Stimulated activated naive CD8-positive, alpha-beta T cell treated with anti-CD3 and anti-CD28 coated beads, Interleukin-15, amount 100 ng/mL, for 72 hours (primary cell): ENCODE measurements around the gene ZNF385D.

Source experiments
- ATAC-seq: fragments of 150-1000 bp; cut with Tn5 transposase; 2 replicates; pipeline ENCODE4 v1.10.0; 2021; ENCODE audit warnings: mild to moderate bottlenecking, moderate library complexity
- DNase-seq, 2 donors: peaks; one replicate each; pipeline ENCODE4 v3.0.0; 2021 to 2022
- H3K27ac Mint-ChIP-seq, 2 donors: one replicate each; pipeline ENCODE4 v1.8.0; 2022; ENCODE audit warnings: mild to moderate bottlenecking in 2 of 2, mixed read lengths in 2 of 2, moderate library complexity in 2 of 2
- H3K27me3 Mint-ChIP-seq: one replicate; pipeline ENCODE4 v1.8.0; 2022; ENCODE audit warnings: mixed read lengths
- H3K4me1 Mint-ChIP-seq: one replicate; pipeline ENCODE4 v1.8.0; 2022; ENCODE audit warnings: mild to moderate bottlenecking, mixed read lengths
- H3K4me3 Mint-ChIP-seq, 2 donors: one replicate each; pipeline ENCODE4 v1.8.0; 2022; ENCODE audit warnings: mild to moderate bottlenecking in 2 of 2, mixed read lengths in 2 of 2, moderate library complexity in 1 of 2
- H3K9me3 Mint-ChIP-seq, 2 donors: one replicate each; pipeline ENCODE4 v1.8.0; 2022; ENCODE audit warnings: mixed read lengths in 2 of 2

Gene ZNF385D

DNA sequence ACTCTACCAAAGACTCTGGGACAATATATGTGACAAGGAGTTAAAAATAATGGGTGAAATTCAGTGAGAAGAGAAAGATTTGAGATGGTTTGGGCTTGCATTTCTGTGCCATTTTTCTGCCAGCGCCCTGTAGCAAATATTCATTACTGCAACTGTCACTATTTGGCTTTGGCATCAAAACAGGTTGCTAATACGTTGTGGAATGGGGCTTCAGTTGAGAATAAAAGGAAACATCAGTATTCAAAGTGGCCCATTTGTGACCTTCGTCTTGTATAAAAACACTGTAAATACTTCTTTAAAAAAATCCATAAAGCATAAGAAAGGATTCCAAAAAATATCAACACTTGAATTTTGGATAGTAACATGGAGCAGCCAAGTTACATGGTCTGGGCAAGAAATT is 309.2 kb downstream of the ZNF385D start:
- Mint-ChIP-seq H3K27me3 (no peaks in the 10 kb centered on the region), H3K4me1 (no peaks in the 10 kb centered on the region), H3K9me3 (peaks cover 10 to 14% of the 10 kb centered on the region in 2 donors), H3K4me3 (no peak overlapping the region), H3K27ac (no peak overlapping the region)
- DNase-seq: no peak
- no peak for ATAC-seq

DNA sequence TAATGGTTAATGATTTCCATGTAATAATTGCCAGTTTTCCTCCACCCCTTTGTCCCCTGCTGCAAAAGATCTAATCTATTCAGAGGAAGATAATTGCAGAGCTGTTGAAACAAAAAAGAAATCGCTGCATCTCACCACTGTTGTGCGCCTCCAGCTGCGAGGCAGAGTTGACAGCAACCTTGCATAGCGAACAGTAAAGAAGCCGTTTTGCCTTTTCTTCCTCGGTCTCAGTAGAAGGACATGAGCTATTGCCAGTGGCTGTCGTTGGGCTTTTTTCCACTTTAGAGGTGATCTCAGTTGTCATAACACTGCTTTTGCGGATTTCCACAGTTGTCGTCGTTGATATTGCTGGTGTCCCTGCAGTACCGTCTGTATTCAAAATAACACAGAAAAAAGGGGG is 314.2 kb downstream of the ZNF385D start:
- Mint-ChIP-seq H3K27ac (no peak overlapping the region), H3K27me3 (no peaks in the 10 kb centered on the region), H3K9me3 (peaks cover 6 to 10% of the 10 kb centered on the region in 2 donors), H3K4me1 (no peaks in the 10 kb centered on the region), H3K4me3 (no peak overlapping the region)
- ATAC-seq (no peak), DNase-seq (no peak)

DNA sequence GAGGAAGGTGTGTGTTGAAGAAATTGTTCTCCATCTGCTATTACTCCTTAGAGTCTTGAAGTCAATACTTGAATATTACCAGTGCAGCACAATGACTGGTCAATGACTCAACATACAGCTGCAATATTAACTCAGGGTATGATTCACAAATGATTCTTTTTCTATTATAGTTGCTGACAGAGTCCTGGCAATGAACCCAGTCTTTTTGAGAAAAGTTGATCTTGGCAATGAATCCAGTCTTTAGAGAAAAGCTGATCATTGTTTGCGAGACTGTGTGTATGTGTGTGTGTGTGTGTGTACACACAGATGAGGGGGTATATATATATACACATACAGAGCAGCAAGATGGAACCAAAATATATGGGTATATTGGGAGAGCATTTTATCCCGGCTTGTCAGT is 315.1 kb downstream of the ZNF385D start:
- peaks cover 6 to 10% of the 10 kb centered on the region in 2 donors for H3K9me3 Mint-ChIP-seq
- ATAC-seq (no peak), DNase-seq (no peak)
- H3K4me3 Mint-ChIP-seq: no peak overlapping the region
- H3K27me3 Mint-ChIP-seq: no peaks in the 10 kb centered on the region
- H3K27ac Mint-ChIP-seq: no peak overlapping the region
- no peaks in the 10 kb centered on the region for H3K4me1 Mint-ChIP-seq

DNA sequence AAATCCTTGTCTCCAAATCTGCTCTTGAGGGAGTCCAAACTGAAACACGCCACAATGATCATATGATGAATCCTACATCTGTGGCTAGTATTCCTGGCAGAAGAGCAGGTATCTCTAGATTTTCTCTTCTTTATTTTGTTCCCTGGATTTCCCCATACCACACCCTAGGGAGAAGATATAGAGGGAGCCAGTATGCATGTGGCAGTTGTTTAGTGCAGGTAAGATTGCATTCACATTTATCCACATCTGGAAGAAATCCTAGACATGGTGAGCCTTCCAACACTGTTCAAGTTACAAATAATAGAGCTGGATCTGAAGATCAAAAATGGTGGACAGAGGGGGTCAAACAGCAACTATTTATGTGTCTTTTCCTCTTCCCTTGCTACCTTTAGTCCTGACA is 316.7 kb downstream of the ZNF385D start:
- Mint-ChIP-seq H3K4me3 (no peak overlapping the region), H3K27ac (no peak overlapping the region), H3K27me3 (no peaks in the 10 kb centered on the region), H3K4me1 (no peaks in the 10 kb centered on the region), H3K9me3 (peaks cover 6 to 10% of the 10 kb centered on the region in 2 donors)
- ATAC-seq (no peak), DNase-seq (no peak)

DNA sequence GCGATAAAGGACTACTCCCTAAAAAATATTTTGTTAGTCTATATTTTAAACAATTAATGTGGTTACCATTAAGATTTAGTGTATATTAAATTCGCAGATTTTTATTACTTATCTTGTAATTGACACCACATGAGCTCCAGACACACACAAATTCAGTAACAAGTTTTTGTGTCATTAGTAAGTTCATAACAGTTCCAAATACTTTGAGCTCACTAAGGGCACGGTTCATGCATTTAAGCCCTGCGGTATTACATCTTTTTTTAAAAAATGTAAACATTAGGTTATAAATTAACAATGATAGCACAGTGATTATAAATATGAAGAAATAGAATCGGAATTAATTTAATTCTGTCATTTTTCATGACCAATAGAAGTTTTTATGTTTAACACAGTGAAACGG is 317.3 kb downstream of the ZNF385D start:
- no peaks in the 10 kb centered on the region for H3K4me1 Mint-ChIP-seq
- peaks cover 6 to 10% of the 10 kb centered on the region in 2 donors for H3K9me3 Mint-ChIP-seq
- ATAC-seq: no peak
- no peak overlapping the region for H3K4me3 Mint-ChIP-seq
- no peaks in the 10 kb centered on the region for H3K27me3 Mint-ChIP-seq
- DNase-seq: no peak
- no peak overlapping the region for H3K27ac Mint-ChIP-seq

DNA sequence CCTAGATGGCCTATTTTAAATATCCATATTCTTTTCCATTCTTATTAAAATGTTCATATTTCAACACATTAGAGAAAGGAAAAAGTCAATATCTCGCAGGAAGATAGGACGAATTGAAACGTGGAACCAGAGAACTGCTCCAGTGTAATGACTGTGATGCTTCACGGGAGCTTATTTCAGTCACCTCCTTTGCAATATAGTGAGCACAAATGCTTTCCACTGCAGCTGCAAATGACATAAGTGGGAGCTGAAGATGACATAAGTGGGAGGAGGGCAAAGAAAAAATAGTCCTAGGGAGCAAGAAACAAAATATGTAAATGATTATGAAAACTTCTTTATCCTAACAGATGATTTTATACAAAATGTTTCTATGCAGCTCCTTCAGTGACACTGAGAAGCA is 324.1 kb downstream of the ZNF385D start:
- no peak for ATAC-seq
- no peak for DNase-seq
- H3K9me3 Mint-ChIP-seq: no peaks in the 10 kb centered on the region

DNA sequence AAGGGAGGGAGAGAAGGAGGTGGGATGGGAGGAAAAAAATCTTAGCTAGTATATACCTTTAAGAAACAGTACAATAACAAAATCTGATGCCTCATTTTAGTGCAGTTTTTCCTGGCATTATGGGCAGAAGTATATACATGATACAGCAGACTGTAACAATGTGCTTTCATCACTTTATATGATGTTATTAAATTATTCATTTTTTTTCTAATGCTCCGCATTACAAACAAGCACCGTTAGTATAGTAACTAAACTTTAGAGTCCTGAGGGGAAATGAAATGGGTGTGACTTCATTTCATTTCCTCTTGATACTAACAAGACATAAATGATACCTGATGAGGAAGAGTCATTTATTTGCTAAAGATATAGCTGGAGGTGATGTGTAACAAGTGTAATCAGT is 325.3 kb downstream of the ZNF385D start:
- Mint-ChIP-seq H3K27me3 (no peaks in the 10 kb centered on the region), H3K27ac (no peak overlapping the region), H3K9me3 (peaks cover 0 to 4% of the 10 kb centered on the region in 2 donors), H3K4me3 (no peak overlapping the region), H3K4me1 (no peaks in the 10 kb centered on the region)
- DNase-seq (no peak), ATAC-seq (no peak)

More for the DNA sequence above, 324.1 kb downstream of the ZNF385D start:
- H3K27ac Mint-ChIP-seq: no peak overlapping the region
- no peak overlapping the region for H3K4me3 Mint-ChIP-seq
- no peaks in the 10 kb centered on the region for H3K27me3 Mint-ChIP-seq
- no peaks in the 10 kb centered on the region for H3K4me1 Mint-ChIP-seq

DNA sequence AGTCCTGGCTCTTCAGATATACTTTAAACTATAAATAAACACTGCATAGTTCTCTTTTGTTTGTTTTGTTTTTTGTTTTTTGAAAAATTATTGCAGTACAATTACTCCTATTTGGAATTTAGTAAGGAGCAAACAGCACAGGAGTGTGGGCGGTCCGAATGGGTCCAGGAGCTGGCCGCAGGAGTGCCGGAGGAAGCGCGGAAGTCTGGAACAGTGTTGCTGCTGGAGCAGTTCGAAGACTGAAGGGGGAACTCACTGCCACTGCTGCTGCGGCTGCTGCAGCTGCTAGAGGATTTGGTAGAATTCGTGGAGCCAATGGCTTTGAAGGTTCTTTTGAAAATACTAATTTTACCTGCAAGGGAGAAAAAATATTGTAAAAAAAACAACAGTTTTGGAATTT is 329.9 kb downstream of the ZNF385D start:
- Mint-ChIP-seq H3K4me1 (no peaks in the 10 kb centered on the region), H3K27me3 (no peaks in the 10 kb centered on the region), H3K4me3 (no peak overlapping the region), H3K9me3 (peaks cover 0 to 6% of the 10 kb centered on the region in 2 donors), H3K27ac (no peak overlapping the region)
- DNase-seq (no peak), ATAC-seq (no peak)

DNA sequence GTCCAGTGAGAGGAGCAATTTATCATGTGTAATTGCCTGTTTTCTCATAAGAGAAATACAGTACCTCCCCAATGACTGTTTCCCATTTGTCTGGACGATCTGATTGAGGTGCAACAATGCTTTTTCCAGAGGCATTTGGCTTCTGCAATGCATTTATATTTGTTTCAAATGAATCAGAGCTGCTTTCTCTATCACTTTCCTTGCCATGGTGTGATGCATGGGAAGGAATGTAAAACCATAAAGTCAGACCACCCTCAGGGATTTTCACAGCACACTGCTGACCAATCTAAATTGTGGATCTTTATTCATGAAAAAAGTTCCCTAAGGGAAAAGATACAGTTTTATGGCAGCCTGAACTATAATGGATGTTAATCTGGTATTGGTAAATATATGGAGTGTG is 333.0 kb downstream of the ZNF385D start:
- Mint-ChIP-seq H3K4me1 (no peaks in the 10 kb centered on the region), H3K27ac (no peak overlapping the region), H3K9me3 (peaks cover 0 to 6% of the 10 kb centered on the region in 2 donors), H3K27me3 (no peaks in the 10 kb centered on the region), H3K4me3 (no peak overlapping the region)
- no peak for ATAC-seq
- DNase-seq: no peak

DNA sequence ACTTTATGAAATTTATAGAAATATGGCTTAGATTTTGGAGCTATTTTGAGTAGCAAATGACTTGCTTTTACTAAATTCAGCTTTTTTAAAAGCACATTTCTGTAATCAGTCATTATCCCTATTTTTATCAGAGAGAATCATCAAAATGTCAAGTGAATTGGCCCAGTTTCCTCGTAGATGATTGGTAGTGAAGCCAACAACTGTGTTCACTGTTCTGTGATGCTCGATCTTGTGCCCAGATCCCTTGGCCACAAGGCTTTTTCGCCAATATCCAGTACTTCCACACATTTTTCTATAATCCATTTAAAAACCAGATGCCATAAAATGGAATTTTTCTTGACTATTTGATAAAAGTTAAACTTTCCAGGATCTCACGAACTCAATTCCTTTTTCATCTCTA is 336.5 kb downstream of the ZNF385D start:
- no peaks in the 10 kb centered on the region for H3K9me3 Mint-ChIP-seq
- no peaks in the 10 kb centered on the region for H3K4me1 Mint-ChIP-seq
- ATAC-seq (no peak), DNase-seq (no peak)
- H3K27me3 Mint-ChIP-seq: no peaks in the 10 kb centered on the region
- no peak overlapping the region for H3K27ac Mint-ChIP-seq
- no peak overlapping the region for H3K4me3 Mint-ChIP-seq

DNA sequence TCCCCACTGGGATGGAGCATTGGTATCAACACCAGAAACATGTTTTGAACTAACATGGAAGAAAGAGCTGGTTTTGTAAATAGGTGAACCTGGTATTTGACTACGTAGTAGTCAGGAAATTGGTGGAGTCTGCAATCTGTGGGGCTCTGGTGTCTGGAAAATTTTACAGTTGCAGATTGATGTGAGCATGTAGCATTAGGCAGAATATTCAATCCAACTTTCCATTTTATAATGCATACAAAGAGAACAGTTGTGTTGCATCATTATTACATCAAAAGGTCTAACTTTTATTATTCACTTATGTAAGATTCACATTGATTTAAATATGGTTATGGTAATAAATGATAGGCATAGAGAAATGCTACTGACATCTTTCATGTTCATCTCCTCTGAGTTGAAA is 340.0 kb downstream of the ZNF385D start:
- no peak overlapping the region for H3K4me3 Mint-ChIP-seq
- DNase-seq (no peak), ATAC-seq (no peak)
- H3K27ac Mint-ChIP-seq: no peak overlapping the region
- H3K27me3 Mint-ChIP-seq: no peaks in the 10 kb centered on the region
- H3K9me3 Mint-ChIP-seq: peaks cover 0 to 5% of the 10 kb centered on the region in 2 donors
- H3K4me1 Mint-ChIP-seq: no peaks in the 10 kb centered on the region

DNA sequence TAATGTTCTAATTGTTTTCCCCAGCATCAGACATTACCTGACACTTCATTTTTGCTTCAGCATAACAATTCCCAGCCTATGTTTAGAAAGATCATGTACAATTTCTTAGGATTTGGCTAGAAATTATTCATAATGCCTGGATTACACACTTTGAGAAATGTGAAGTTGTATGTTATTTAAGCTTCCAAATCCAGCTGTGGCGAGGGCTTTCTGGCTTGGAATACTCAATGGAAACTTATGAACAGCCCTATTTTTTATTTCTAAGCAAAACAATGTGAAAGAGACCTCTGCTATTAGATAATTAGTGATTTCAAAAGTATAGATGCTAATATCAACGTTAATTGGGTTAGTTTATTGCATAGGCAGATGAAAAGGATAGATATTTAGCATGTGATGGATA is 341.6 kb downstream of the ZNF385D start:
- H3K27me3 Mint-ChIP-seq: no peaks in the 10 kb centered on the region
- no peak overlapping the region for H3K4me3 Mint-ChIP-seq
- DNase-seq (no peak), ATAC-seq (no peak)
- H3K27ac Mint-ChIP-seq: no peak overlapping the region
- H3K9me3 Mint-ChIP-seq: peaks cover 5 to 8% of the 10 kb centered on the region in 2 donors
- H3K4me1 Mint-ChIP-seq: no peaks in the 10 kb centered on the region

DNA sequence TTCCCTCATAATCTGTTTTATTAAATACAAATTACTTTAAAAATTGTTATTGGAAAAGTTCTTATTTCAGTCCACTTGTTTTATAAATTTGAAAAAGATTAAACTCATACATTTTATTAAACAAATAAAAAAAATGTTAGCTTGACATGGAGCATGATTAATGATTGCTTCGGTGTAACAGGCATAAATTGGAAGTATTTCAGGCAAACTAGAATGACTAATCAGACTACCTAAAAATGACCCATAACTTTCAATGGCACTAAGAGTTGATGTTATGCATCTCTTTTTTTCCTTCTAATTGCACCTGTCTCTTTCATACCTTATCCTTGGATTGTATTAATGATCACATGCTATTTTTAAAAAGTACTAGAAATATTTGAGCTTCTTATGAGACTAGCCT is 343.3 kb downstream of the ZNF385D start:
- DNase-seq (no peak), ATAC-seq (no peak)
- Mint-ChIP-seq H3K27ac (no peak overlapping the region), H3K9me3 (peaks cover 5 to 10% of the 10 kb centered on the region in 2 donors), H3K27me3 (no peaks in the 10 kb centered on the region), H3K4me3 (no peak overlapping the region), H3K4me1 (no peaks in the 10 kb centered on the region)

DNA sequence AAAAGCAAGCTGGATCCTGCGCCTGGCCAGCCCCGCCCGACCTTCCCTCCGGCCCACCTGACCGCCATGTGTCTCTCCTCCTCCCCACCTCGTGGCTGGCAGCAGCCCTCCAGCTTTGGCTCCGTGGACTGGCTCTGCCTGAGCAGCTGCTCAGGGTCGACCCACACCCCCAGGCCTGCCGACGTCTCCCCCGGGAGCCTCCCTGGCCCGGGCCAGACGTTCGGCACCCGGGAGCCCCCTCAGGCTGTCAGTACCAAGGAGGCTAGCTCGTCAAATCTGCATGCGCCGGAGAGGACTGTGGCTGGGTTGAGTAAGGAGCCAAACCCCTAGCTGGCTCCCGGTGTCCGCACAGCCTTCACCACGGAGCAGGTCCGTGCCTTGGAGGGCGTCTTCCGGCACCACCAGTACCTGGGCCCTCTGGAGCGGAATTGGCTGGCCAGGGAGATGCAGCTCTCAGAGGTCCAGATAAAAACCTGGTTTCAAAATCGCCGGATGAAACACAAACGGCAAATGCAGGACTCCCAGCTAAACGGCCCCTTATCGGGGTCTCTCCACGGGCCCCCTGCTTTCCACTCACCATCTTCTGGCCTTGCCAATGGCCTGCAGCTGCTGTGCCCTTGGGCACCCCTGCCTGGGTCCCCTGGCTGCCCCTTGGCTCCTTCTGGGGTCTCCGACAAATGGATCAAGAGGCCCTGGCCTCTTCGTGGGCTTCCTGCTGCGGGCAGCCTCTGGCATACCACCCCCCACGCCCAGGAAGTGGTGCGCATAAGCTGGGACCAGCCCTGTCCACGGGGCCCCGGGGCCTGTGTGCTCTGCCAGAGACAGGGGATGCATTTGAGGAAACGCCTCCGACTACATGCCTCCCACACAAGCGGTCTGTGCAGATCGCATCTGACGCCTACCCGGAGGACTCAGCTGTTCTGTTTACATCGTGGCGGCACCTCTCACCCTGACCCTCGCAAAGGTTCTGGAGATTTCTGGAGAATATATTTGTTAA is 345.0 kb downstream of the ZNF385D start:
- Mint-ChIP-seq H3K9me3 (peaks cover 8 to 18% of the 10 kb centered on the region in 2 donors), H3K4me1 (no peaks in the 10 kb centered on the region)

DNA sequence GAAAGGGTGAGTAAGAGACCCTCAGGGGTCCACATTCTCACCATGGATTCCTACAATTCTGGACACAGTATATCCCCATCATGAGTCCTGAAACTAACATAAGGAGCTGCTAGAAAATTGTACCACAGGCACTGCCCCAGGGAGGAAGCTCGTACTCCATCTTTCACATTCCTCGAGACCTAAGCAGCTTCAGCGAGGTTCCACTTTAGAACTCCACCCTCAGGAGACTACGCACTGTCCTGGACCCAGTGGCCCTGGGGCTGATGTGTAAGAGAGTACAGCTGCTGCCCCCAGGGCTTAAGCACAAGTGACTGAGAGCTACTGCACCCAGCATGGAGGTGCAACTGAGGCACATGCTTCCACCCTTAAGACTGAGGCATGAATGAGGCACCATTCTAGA is 352.5 kb downstream of the ZNF385D start:
- Mint-ChIP-seq H3K4me1 (no peaks in the 10 kb centered on the region), H3K27ac (no peak overlapping the region), H3K4me3 (no peak overlapping the region), H3K27me3 (no peaks in the 10 kb centered on the region), H3K9me3 (peaks cover 4 to 24% of the 10 kb centered on the region in 2 donors)
- no peak for DNase-seq
- ATAC-seq: no peak

More for the DNA sequence above, 345.0 kb downstream of the ZNF385D start:
- H3K27me3 Mint-ChIP-seq: no peaks in the 10 kb centered on the region
- no peak overlapping the region for H3K4me3 Mint-ChIP-seq
- no peak for ATAC-seq
- no peak overlapping the region for H3K27ac Mint-ChIP-seq
- no peak for DNase-seq

DNA sequence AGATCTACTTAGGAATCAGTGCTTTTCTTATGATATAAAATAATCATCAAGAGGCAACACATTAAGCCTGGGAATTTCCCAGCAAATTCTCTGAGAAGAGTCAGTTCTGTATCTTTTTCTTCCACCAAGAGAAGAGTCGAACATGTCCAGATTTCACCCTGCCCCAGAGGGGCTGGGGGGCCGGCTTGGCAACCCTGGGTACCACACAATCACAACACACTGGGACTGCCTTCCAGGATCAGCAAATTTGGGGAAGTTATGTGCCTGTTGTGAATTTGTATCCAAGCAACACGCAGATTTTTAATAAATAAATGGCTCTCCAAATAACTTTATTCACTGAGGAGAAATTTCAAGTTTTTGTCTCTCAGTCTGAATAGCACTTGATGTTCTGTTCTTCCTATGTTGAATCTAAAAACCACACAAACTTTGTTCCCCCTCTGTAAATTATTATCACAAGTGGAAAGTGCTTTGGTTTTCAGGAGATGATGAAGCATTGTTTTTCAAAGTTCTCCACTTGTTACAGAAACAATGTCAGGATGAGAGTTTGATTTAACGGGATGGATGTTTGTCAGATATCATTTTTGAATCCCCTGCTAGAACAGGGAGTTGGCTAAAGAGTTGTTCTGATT is 357.2 kb downstream of the ZNF385D start:
- ATAC-seq (no peak), DNase-seq (no peak)
- Mint-ChIP-seq H3K4me3 (no peak overlapping the region), H3K9me3 (peaks cover 0 to 4% of the 10 kb centered on the region in 2 donors), H3K27me3 (no peaks in the 10 kb centered on the region), H3K4me1 (no peaks in the 10 kb centered on the region), H3K27ac (no peak overlapping the region)
